ENCODE data around the gene LAMA2.

The LAMA2 gene

GRCh38 chr6:129292836-129293235 is 409.9 kb downstream of the LAMA2 start:
- TF ChIP-seq SIN3A (IDR thresholded peaks at IDR 0.05; ENCODE audit: borderline replicate concordance, insufficient read depth, low read length) (no peak), POLR2AphosphoS5 (IDR thresholded peaks at IDR 0.05; ENCODE audit: low read depth, low read length) (no peak), REST (IDR thresholded peaks at IDR 0.05; ENCODE audit: insufficient read depth in 1 of 2, low read depth in 2 of 2, low read length in 2 of 2) (no peak), FOXP2 (optimal IDR thresholded peaks at IDR 0.05; ENCODE audit: borderline replicate concordance, extremely low read depth, extremely low read length, insufficient read depth) (no peak), TAF1 (IDR thresholded peaks at IDR 0.05; ENCODE audit: borderline replicate concordance, insufficient read depth, low read length) (no peak)

GRCh38 chr6:129297592-129297991 is 414.7 kb downstream of the LAMA2 start:
- no peak for TF ChIP-seq REST (IDR thresholded peaks at IDR 0.05; ENCODE audit: insufficient read depth in 1 of 2, low read depth in 2 of 2, low read length in 2 of 2)
- no peak for TF ChIP-seq SIN3A (IDR thresholded peaks at IDR 0.05; ENCODE audit: borderline replicate concordance, insufficient read depth, low read length)

- no peak for TF ChIP-seq TAF1 (IDR thresholded peaks at IDR 0.05; ENCODE audit: borderline replicate concordance, insufficient read depth, low read length)
- no peak for TF ChIP-seq REST (IDR thresholded peaks at IDR 0.05; ENCODE audit: insufficient read depth in 1 of 2, low read depth in 2 of 2, low read length in 2 of 2)
- no peak for TF ChIP-seq SIN3A (IDR thresholded peaks at IDR 0.05; ENCODE audit: borderline replicate concordance, insufficient read depth, low read length)
- TF ChIP-seq POLR2AphosphoS5 (IDR thresholded peaks at IDR 0.05; ENCODE audit: low read depth, low read length): no peak
- no peak for TF ChIP-seq FOXP2 (optimal IDR thresholded peaks at IDR 0.05; ENCODE audit: borderline replicate concordance, extremely low read depth, extremely low read length, insufficient read depth)
Measured at GRCh38 chr6:129302671-129303070, 419.7 kb downstream of the LAMA2 start.

GRCh38 chr6:129306826-129307225 is 423.9 kb downstream of the LAMA2 start:
- TF ChIP-seq POLR2AphosphoS5 (IDR thresholded peaks at IDR 0.05; ENCODE audit: low read depth, low read length): no peak
- TF ChIP-seq TAF1 (IDR thresholded peaks at IDR 0.05; ENCODE audit: borderline replicate concordance, insufficient read depth, low read length): no peak
- no peak for TF ChIP-seq REST (IDR thresholded peaks at IDR 0.05; ENCODE audit: insufficient read depth in 1 of 2, low read depth in 2 of 2, low read length in 2 of 2)
- TF ChIP-seq FOXP2 (optimal IDR thresholded peaks at IDR 0.05; ENCODE audit: borderline replicate concordance, extremely low read depth, extremely low read length, insufficient read depth): no peak
- no peak for TF ChIP-seq SIN3A (IDR thresholded peaks at IDR 0.05; ENCODE audit: borderline replicate concordance, insufficient read depth, low read length)

- TF ChIP-seq FOXP2 (optimal IDR thresholded peaks at IDR 0.05; ENCODE audit: borderline replicate concordance, extremely low read depth, extremely low read length, insufficient read depth) (no peak), REST (IDR thresholded peaks at IDR 0.05; ENCODE audit: insufficient read depth in 1 of 2, low read depth in 2 of 2, low read length in 2 of 2) (no peak), TAF1 (IDR thresholded peaks at IDR 0.05; ENCODE audit: borderline replicate concordance, insufficient read depth, low read length) (no peak), SIN3A (IDR thresholded peaks at IDR 0.05; ENCODE audit: borderline replicate concordance, insufficient read depth, low read length) (no peak), POLR2AphosphoS5 (IDR thresholded peaks at IDR 0.05; ENCODE audit: low read depth, low read length) (no peak)
Measured at GRCh38 chr6:129307845-129308244, 424.9 kb downstream of the LAMA2 start.

Measured in PFSK-1 (cell line).